ENCODE data around the gene GATA3. TPM values are rescaled to one million over a fixed set of nuclear protein-coding genes. Genes with fewer than 3 reads are reported as not detected.
A peak's percentile ranks its signal among the peaks of the same experiment; 100 is the strongest.

GATA3 gene
- total RNA-seq, 1 donor from 2014 or later = 17.6 TPM

DNA sequence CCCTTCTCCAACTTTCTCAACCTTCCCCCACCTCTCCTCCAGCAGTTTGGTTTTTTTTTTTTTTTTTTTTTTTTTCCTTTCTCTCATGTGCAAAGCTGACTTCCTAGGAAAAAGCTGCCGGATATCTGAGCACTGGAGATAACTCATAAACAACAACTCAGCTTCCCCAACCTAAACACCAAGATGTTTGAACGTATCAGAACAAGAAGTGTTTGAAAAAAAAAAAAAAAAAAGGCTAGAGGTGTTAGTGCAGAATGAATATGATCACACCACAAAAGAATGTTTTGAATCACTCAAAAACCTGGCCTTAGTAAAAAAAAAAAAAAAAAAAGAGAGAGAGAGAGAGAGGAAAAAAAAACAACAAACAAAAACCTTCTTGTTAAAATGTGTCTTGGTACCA is 11.2 kb downstream of the GATA3 start:
- Histone ChIP-seq H3K36me3 (ENCODE audit: insufficient read depth, low read length) (no peaks in the 10 kb centered on the region), H3K4me2 (ENCODE audit: low read length) (no peak overlapping the region), H4K20me1 (ENCODE audit: insufficient read depth, low read length) (no peaks in the 10 kb centered on the region), H3K79me2 (ENCODE audit: insufficient read depth, low read length) (no peaks in the 10 kb centered on the region), H3K27me3 (ENCODE audit: insufficient read depth, low read length) (peaks cover 22% of the 10 kb centered on the region), H3K4me3 (ENCODE audit: insufficient read depth, low read depth, low read length) (no peak overlapping the region), H2AFZ (ENCODE audit: low read depth, low read length) (no peak overlapping the region), H3K9me3 (ENCODE audit: insufficient read depth, low read depth, low read length) (no peaks in the 10 kb centered on the region), H3K9ac (ENCODE audit: low read length) (no peak overlapping the region), H3K27ac (ENCODE audit: low read depth, low read length) (no peak overlapping the region), H3K4me1 (ENCODE audit: insufficient read depth, low read length) (peaks cover 36% of the 10 kb centered on the region)
- H3K4me1 Mint-ChIP-seq (ENCODE audit: low read depth, unreplicated experiment) = peaks cover 71% of the 10 kb centered on the region
- FAIRE-seq = no peak
- peaks cover 2% of the 10 kb centered on the region for H3K27me3 Mint-ChIP-seq (ENCODE audit: low read depth, unreplicated experiment)
- H3K27ac Mint-ChIP-seq (ENCODE audit: unreplicated experiment) = peak overlapping the region; percentile 92
- TF ChIP-seq, protein P1, sequence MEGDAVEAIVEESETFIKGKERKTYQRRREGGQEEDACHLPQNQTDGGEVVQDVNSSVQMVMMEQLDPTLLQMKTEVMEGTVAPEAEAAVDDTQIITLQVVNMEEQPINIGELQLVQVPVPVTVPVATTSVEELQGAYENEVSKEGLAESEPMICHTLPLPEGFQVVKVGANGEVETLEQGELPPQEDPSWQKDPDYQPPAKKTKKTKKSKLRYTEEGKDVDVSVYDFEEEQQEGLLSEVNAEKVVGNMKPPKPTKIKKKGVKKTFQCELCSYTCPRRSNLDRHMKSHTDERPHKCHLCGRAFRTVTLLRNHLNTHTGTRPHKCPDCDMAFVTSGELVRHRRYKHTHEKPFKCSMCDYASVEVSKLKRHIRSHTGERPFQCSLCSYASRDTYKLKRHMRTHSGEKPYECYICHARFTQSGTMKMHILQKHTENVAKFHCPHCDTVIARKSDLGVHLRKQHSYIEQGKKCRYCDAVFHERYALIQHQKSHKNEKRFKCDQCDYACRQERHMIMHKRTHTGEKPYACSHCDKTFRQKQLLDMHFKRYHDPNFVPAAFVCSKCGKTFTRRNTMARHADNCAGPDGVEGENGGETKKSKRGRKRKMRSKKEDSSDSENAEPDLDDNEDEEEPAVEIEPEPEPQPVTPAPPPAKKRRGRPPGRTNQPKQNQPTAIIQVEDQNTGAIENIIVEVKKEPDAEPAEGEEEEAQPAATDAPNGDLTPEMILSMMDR (IDR thresholded peaks at IDR 0.05; ENCODE audit: insufficient read depth, low read depth, low read length) = no peak
- TF ChIP-seq EZH2 (IDR thresholded peaks at IDR 0.05; ENCODE audit: insufficient read depth, low read length) = no peak
- DNase-seq (ENCODE audit: low read depth) = peak; percentile 70
- peaks cover 17% of the 10 kb centered on the region for H3K36me3 Mint-ChIP-seq (ENCODE audit: low read depth, unreplicated experiment)
- H3K9me3 Mint-ChIP-seq (ENCODE audit: unreplicated experiment) = no peaks in the 10 kb centered on the region
- peak overlapping the region; percentile 54 for H3K4me3 Mint-ChIP-seq (ENCODE audit: unreplicated experiment)

DNA sequence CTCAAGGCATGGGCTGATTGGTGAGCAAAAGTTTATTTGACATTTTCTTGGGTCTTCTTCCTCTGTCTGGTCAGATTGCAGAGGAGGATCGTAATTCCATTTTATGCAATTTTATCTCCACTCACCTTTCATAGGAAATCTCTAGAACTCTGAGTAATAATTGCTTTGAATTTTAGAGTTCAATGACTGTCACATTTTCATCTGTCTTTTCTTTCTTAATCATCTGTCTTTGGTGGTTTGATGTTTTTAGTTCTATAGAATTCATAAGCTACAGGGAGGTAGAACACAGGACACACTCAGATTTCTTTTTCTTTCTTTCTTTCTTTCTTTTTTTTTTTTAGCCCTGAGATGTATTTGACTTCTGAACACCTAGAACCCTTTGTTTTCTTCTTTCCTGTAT is 11.6 kb downstream of the GATA3 start:
- H3K36me3 ChIP-seq (ENCODE audit: insufficient read depth, low read length) = no peaks in the 10 kb centered on the region
- Mint-ChIP-seq H3K27ac (ENCODE audit: unreplicated experiment) (peak overlapping the region; percentile 92), H3K36me3 (ENCODE audit: low read depth, unreplicated experiment) (peaks cover 17% of the 10 kb centered on the region), H3K4me3 (ENCODE audit: unreplicated experiment) (peak overlapping the region; percentile 54), H3K27me3 (ENCODE audit: low read depth, unreplicated experiment) (peaks cover 2% of the 10 kb centered on the region), H3K9me3 (ENCODE audit: unreplicated experiment) (no peaks in the 10 kb centered on the region), H3K4me1 (ENCODE audit: low read depth, unreplicated experiment) (peaks cover 68% of the 10 kb centered on the region)
- no peaks in the 10 kb centered on the region for H4K20me1 ChIP-seq (ENCODE audit: insufficient read depth, low read length)
- H3K79me2 ChIP-seq (ENCODE audit: insufficient read depth, low read length) = no peaks in the 10 kb centered on the region
- H3K9ac ChIP-seq (ENCODE audit: low read length) = no peak overlapping the region
- FAIRE-seq (no peak), DNase-seq (ENCODE audit: low read depth) (no peak)
- H3K4me1 ChIP-seq (ENCODE audit: insufficient read depth, low read length) = peaks cover 36% of the 10 kb centered on the region
- H2AFZ ChIP-seq (ENCODE audit: low read depth, low read length) = no peak overlapping the region
- TF ChIP-seq, protein P1 (IDR thresholded peaks at IDR 0.05; ENCODE audit: insufficient read depth, low read depth, low read length) = no peak
- TF ChIP-seq EZH2 (IDR thresholded peaks at IDR 0.05; ENCODE audit: insufficient read depth, low read length) = no peak
- peaks cover 22% of the 10 kb centered on the region for H3K27me3 ChIP-seq (ENCODE audit: insufficient read depth, low read length)
- no peaks in the 10 kb centered on the region for H3K9me3 ChIP-seq (ENCODE audit: insufficient read depth, low read depth, low read length)
- no peak overlapping the region for H3K4me2 ChIP-seq (ENCODE audit: low read length)
- no peak overlapping the region for H3K4me3 ChIP-seq (ENCODE audit: insufficient read depth, low read depth, low read length)
- H3K27ac ChIP-seq (ENCODE audit: low read depth, low read length) = no peak overlapping the region

DNA sequence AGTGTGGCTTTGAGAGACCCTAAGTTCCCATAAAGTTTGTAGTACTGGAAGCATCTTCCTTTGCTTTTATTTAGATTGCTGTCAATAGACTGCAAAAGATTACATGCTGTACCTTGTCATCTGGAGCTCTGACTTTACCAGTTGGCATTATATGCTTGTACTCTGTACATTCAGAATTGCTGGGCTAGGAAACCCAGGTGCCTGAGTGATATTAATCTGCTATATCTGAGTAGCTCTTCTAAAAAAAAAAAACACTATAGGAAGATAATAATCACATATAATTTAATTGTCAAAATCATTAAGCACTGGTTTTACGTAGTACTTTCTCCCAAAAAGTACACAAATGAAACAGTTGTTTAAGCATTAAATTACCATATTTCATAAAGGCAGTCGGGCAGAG is 12.3 kb downstream of the GATA3 start:
- no peak overlapping the region for H3K4me2 ChIP-seq (ENCODE audit: low read length)
- DNase-seq (ENCODE audit: low read depth) (no peak), FAIRE-seq (no peak)
- H3K4me1 ChIP-seq (ENCODE audit: insufficient read depth, low read length) = peaks cover 30% of the 10 kb centered on the region
- peaks cover 66% of the 10 kb centered on the region for H3K4me1 Mint-ChIP-seq (ENCODE audit: low read depth, unreplicated experiment)
- H3K9ac ChIP-seq (ENCODE audit: low read length) = no peak overlapping the region
- H3K79me2 ChIP-seq (ENCODE audit: insufficient read depth, low read length) = no peaks in the 10 kb centered on the region
- no peaks in the 10 kb centered on the region for H3K36me3 ChIP-seq (ENCODE audit: insufficient read depth, low read length)
- H3K27ac Mint-ChIP-seq (ENCODE audit: unreplicated experiment) = peak overlapping the region; percentile 6
- no peak overlapping the region for H3K4me3 Mint-ChIP-seq (ENCODE audit: unreplicated experiment)
- TF ChIP-seq, protein P1 (IDR thresholded peaks at IDR 0.05; ENCODE audit: insufficient read depth, low read depth, low read length) = no peak
- TF ChIP-seq EZH2 (IDR thresholded peaks at IDR 0.05; ENCODE audit: insufficient read depth, low read length) = no peak
- H3K36me3 Mint-ChIP-seq (ENCODE audit: low read depth, unreplicated experiment) = peaks cover 17% of the 10 kb centered on the region
- no peaks in the 10 kb centered on the region for H4K20me1 ChIP-seq (ENCODE audit: insufficient read depth, low read length)
- no peaks in the 10 kb centered on the region for H3K9me3 ChIP-seq (ENCODE audit: insufficient read depth, low read depth, low read length)
- H3K27me3 ChIP-seq (ENCODE audit: insufficient read depth, low read length) = peaks cover 18% of the 10 kb centered on the region
- H3K27me3 Mint-ChIP-seq (ENCODE audit: low read depth, unreplicated experiment) = no peaks in the 10 kb centered on the region
- H3K9me3 Mint-ChIP-seq (ENCODE audit: unreplicated experiment) = no peaks in the 10 kb centered on the region
- no peak overlapping the region for H2AFZ ChIP-seq (ENCODE audit: low read depth, low read length)
- H3K4me3 ChIP-seq (ENCODE audit: insufficient read depth, low read depth, low read length) = no peak overlapping the region
- no peak overlapping the region for H3K27ac ChIP-seq (ENCODE audit: low read depth, low read length)
